ENCODE measurements around the gene PZP. TPM values are rescaled to one million over a fixed set of nuclear protein-coding genes. Genes with fewer than 3 reads are reported as not detected.
A peak's percentile ranks its signal among the peaks of the same experiment; 100 is the strongest.
"Not testable (repeated sequence)": the region's sequence is repeated elsewhere in the genome, so short reads cannot be mapped to it uniquely, and the experiment has no call there.

The PZP gene
- total RNA-seq, 1 donor from 2014 or later: 0.67 TPM

- no peaks in the 10 kb centered on the region for H3K27me3 ChIP-seq
- ATAC-seq (no peak), DNase-seq (no peak)
- no peak overlapping the region for H3K4me3 ChIP-seq
- no peaks in the 10 kb centered on the region for H3K4me1 ChIP-seq
- H3K36me3 ChIP-seq: no peaks in the 10 kb centered on the region
- H3K9me3 ChIP-seq: no peaks in the 10 kb centered on the region
- no peak for TF ChIP-seq CTCF (IDR thresholded peaks at IDR 0.05)
- intact Hi-C loops (cut with DNase I): no loop called here
- H3K27ac ChIP-seq: no peak overlapping the region
Measured at GRCh38 chr12:9237286-9237685, 29.1 kb upstream of the PZP start.

GRCh38 chr12:9235519-9235918 lies 27.3 kb upstream of the PZP start:
- no peaks in the 10 kb centered on the region for H3K4me1 ChIP-seq
- TF ChIP-seq CTCF (IDR thresholded peaks at IDR 0.05): no peak
- intact Hi-C loops (cut with DNase I): no loop called here

GRCh38 chr12:9227950-9228349 lies 19.8 kb upstream of the PZP start:
- DNase-seq (no peak), ATAC-seq (peak; percentile 38)
- Histone ChIP-seq H3K4me1 (no peaks in the 10 kb centered on the region), H3K27ac (peak overlapping the region; percentile 1), H3K9me3 (no peaks in the 10 kb centered on the region), H3K4me3 (no peak overlapping the region), H3K27me3 (no peaks in the 10 kb centered on the region), H3K36me3 (no peaks in the 10 kb centered on the region)
- intact Hi-C loops (cut with DNase I): no loop called here
- no peak for TF ChIP-seq CTCF (IDR thresholded peaks at IDR 0.05)

More at GRCh38 chr12:9235519-9235918, 27.3 kb upstream of the PZP start:
- H3K9me3 ChIP-seq: no peaks in the 10 kb centered on the region
- H3K27ac ChIP-seq: no peak overlapping the region
- no peak overlapping the region for H3K4me3 ChIP-seq
- H3K27me3 ChIP-seq: no peaks in the 10 kb centered on the region
- DNase-seq (no peak), ATAC-seq (no peak)
- H3K36me3 ChIP-seq: no peaks in the 10 kb centered on the region

DNA sequence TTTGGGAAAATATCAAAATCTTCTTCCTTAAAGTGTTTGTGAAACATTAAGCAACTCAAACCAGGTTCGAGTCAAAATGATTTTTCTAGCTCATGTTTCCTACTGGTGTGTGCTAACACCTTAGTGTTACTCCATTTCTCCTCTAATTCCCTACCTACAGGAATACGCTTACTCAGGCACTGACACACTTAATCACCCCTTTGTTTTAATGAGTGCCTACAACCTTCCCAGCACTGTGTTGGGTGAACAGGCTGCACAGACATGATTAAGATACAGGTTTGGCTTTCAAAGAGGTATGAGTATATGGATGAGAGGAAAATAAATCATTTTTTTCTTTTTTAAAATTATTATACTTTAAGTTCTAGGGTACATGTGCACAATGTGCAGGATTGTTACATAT lies 15.6 kb upstream of the PZP start:
- no peak overlapping the region for H3K4me3 ChIP-seq
- DNase-seq (no peak), ATAC-seq (no peak)
- no peaks in the 10 kb centered on the region for H3K9me3 ChIP-seq
- no peaks in the 10 kb centered on the region for H3K4me1 ChIP-seq
- H3K27ac ChIP-seq: no peak overlapping the region
- no peaks in the 10 kb centered on the region for H3K36me3 ChIP-seq
- TF ChIP-seq CTCF (IDR thresholded peaks at IDR 0.05): no peak
- intact Hi-C loops (cut with DNase I): no loop called here
- no peaks in the 10 kb centered on the region for H3K27me3 ChIP-seq

DNA sequence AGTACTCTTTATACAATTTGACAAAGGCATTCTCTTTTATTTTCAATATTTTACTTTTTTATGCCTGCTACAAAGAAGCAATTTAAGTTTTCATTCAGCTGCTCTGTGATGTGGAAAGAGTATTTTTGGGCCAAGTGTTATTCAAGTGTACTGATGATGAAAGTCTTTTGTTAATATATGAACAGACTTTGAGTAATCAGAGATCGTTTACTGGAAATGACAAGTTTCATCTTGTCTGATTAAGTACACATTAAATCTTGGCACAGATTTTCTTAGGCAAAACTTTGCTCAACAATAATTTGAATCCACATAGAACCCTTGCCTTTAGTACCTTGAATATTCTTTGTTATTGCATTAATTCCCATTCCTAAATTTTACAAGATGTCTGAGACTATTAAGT lies 13.3 kb upstream of the PZP start:
- DNase-seq: no peak
- H3K27ac ChIP-seq: peak overlapping the region; percentile 26
- no peaks in the 10 kb centered on the region for H3K4me1 ChIP-seq
- intact Hi-C loops (cut with DNase I): no loop called here
- H3K4me3 ChIP-seq: no peak overlapping the region
- no peaks in the 10 kb centered on the region for H3K36me3 ChIP-seq
- no peaks in the 10 kb centered on the region for H3K9me3 ChIP-seq
- no peaks in the 10 kb centered on the region for H3K27me3 ChIP-seq
- TF ChIP-seq CTCF (IDR thresholded peaks at IDR 0.05): no peak
- ATAC-seq: no peak

DNA sequence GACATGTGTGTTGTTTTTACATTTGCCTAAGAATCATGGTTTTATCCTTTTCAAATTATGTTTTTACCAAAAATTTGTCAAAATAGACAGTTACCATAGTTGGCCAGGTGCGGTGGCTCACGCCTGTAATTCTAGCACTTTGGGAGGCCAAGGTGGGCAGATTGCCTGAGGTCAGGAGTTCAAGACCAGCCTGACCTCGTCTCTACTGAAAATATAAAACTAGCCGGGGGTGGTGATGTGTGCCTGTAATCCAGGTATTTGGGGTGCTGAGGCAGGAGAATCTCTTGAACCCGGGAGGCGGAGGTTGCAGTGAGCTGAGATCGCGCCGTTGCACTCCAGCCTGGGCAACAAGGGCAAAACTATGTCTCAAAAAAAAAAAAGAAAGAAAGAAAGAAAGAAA lies 12.8 kb upstream of the PZP start:
- DNase-seq; H3K36me3 ChIP-seq; H3K9me3 ChIP-seq; H3K4me1 ChIP-seq; H3K4me3 ChIP-seq; H3K27me3 ChIP-seq; ATAC-seq; intact Hi-C loops (cut with DNase I): not testable (repeated sequence)
- peak overlapping the region; percentile 26 for H3K27ac ChIP-seq
